Stomach (tissue), 9 donors: ENCODE results near the gene EPB41L1. TPM values are rescaled to one million over a fixed set of nuclear protein-coding genes. Genes with fewer than 3 reads are reported as not detected.

Experiments used
- DNase-seq, 2 donors: peaks; one replicate each; pipeline versions ENCODE4 v3.0.0 to v3.0.0-alpha.2; 2013 to 2019
- H3K27ac ChIP-seq, 5 donors: fragments of 200-600 bp in 4 of 5; sonication (generic) in 4 of 5; one replicate each; pipeline ENCODE4 v1.5.1; 2013 to 2019; ENCODE audit warnings: mild to moderate bottlenecking in 1 of 5, moderate library complexity in 1 of 5
- H3K27me3 ChIP-seq, 3 donors: fragments of 200-600 bp; sonication (generic); one replicate each; pipeline ENCODE4 v1.5.1; 2017 to 2019; ENCODE audit warnings: mixed run types in 1 of 3
- H3K36me3 ChIP-seq, 4 donors: fragments of 200-600 bp; sonication (generic); 1 replicate in 3 of 4; 2 replicates in 1 of 4; pipeline ENCODE4 v1.5.1; 2016 to 2019
- H3K4me1 ChIP-seq, 4 donors: fragments of 200-600 bp; sonication (generic); one replicate each; pipeline ENCODE4 v1.5.1; 2016 to 2019
- H3K4me3 ChIP-seq, 4 donors: fragments of 200-600 bp; sonication (generic) in 3 of 4; one replicate each; pipeline ENCODE4 v1.5.1; 2016 to 2019; ENCODE audit warnings: mild to moderate bottlenecking in 1 of 4
- H3K9me3 ChIP-seq, 4 donors: fragments of 200-600 bp; sonication (generic); one replicate each; pipeline ENCODE4 v1.5.1; 2016 to 2019
- EP300 ChIP-seq: sonication (generic); formaldehyde crosslinking; IDR thresholded peaks from one replicate; pipeline ENCODE4 v1.6.1; 2017; ENCODE audit warnings: antibody characterized with exemption
- POLR2A ChIP-seq, 4 donors: fragments of 450-650 bp; IDR thresholded peaks; one replicate each; pipeline ENCODE4 v1.6.1; 2016; ENCODE audit warnings: antibody characterized with exemption in 4 of 4, control low read depth in 2 of 4, mild to moderate bottlenecking in 1 of 4, moderate library complexity in 1 of 4
- POLR2AphosphoS5 ChIP-seq, 3 donors: sonication (generic); formaldehyde crosslinking; IDR thresholded peaks; one replicate each; pipeline ENCODE4 v1.6.1; 2016; ENCODE audit warnings: antibody characterized with exemption in 3 of 3
- WGBS, 5 donors: extraction: QIAGEN DNeasy Blood & Tissue Kit in 3 of 5; methylation state at CpG; one replicate each; pipeline versions ENCODE4 v1.1.5 to v1.1.7; 2013 to 2018; 5-methylcytosine and 5-hydroxymethylcytosine counted together
- intact Hi-C: fragments of 100-400 bp; cut with DNase I; formaldehyde crosslinking; loops from one replicate; pipeline ENCODE4 v1.15.1; 2023; ENCODE audit warnings: low total_unique reads
- polyA plus RNA-seq, 3 donors: library from polyadenylated mRNA; stranded (reverse); fragments of 200-250 nt; gene quantifications; one replicate each; pipeline ENCODE4 v1.2.3, GENCODE V29; 2013
- total RNA-seq, 5 donors: library from RNA; depleted of rRNA; stranded (reverse); fragments of >200 nt; gene quantifications; one replicate each; pipeline versions ENCODE4 v1.1.0 to v1.2.3, GENCODE V29; 2014 to 2016
- TF ChIP-seq, protein P1 (sequence below), 7 experiments: fragments of 450-650 bp in 4 of 7; fragments of 200-600 bp in 3 of 7; sonication (generic) in 3 of 7; IDR thresholded peaks; one replicate each; pipeline ENCODE4 v1.5.1; 2016 to 2019; ENCODE audit warnings: antibody characterized with exemption in 7 of 7, control low read depth in 2 of 7, mild to moderate bottlenecking in 1 of 7
- donor health status: healthy with polysubstance abuse.
- donor health status: Bipolar disorder and iron deficiency.
- donor health status: healthy.

EPB41L1 gene
- total and polyA plus RNA-seq, 8 donors: 25.9 to 271 (median 40.4) TPM

DNA sequence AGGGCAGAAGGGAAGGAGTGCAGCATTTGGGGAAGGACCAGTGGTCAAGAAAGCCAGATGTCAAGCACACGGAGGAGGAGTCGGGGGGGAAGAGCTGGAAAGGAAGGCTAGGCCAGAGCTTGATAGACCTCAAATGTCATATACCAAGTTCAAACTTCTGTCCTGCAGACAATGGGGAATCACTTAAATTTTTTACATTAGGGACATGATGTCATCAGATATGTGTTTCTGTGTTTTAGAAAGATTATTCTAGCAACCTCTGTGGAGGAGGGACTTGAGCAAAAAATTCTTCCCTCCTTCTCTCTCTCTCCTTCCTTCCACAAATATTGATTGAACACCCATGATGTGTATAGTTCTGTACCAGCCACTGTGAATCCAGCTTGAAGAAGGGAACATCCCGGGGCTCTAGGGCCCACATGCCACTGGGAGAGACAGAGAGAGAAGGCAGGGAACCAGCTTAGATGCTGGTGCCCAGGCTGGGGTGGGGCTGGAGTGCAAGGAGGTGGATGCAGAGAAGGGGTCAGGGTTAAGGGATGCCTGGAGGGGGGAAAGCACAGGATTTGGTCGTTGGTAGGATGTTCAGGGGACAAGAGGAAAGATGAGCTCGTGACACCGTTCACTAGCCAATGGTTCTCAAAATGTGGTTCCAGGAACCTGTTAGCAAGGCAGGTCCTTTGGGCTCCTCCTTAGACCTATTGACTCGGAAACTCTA lies 61.9 kb downstream of the EPB41L1 start:
- TF ChIP-seq EP300 (no peak), POLR2A (IDR thresholded peaks at IDR 0.05) (no peak), POLR2AphosphoS5 (IDR thresholded peaks at IDR 0.05) (no peak)
- TF ChIP-seq, protein P1, sequence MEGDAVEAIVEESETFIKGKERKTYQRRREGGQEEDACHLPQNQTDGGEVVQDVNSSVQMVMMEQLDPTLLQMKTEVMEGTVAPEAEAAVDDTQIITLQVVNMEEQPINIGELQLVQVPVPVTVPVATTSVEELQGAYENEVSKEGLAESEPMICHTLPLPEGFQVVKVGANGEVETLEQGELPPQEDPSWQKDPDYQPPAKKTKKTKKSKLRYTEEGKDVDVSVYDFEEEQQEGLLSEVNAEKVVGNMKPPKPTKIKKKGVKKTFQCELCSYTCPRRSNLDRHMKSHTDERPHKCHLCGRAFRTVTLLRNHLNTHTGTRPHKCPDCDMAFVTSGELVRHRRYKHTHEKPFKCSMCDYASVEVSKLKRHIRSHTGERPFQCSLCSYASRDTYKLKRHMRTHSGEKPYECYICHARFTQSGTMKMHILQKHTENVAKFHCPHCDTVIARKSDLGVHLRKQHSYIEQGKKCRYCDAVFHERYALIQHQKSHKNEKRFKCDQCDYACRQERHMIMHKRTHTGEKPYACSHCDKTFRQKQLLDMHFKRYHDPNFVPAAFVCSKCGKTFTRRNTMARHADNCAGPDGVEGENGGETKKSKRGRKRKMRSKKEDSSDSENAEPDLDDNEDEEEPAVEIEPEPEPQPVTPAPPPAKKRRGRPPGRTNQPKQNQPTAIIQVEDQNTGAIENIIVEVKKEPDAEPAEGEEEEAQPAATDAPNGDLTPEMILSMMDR (IDR thresholded peaks at IDR 0.05): no peak

DNA sequence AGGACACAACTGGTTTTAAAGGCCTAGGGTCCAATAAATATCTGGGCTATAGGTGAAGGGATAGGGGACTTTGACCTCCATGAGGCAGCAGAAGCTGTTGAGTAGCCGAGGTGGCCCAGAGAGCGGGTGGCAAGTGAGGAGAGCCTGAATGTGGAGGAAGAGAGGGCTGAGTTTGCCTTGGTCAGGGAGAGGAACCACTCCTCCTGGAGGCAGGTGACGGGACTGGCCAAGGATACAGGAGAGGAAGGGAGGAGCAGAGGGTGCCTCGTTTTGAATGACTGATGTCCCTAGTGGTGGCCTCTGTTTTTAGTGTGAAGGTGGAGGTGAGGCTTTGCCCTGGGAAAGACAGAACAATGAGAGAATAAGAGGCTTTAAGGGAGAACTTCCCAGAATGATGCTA lies 62.7 kb downstream of the EPB41L1 start:
- Histone ChIP-seq H3K9me3 (no peaks in the 10 kb centered on the region), H3K27ac (no peak overlapping the region), H3K36me3 (peaks cover 31 to 98% (median 90%) of the 10 kb centered on the region in 4 donors), H3K4me1 (no peaks in the 10 kb centered on the region), H3K27me3 (no peaks in the 10 kb centered on the region), H3K4me3 (no peak overlapping the region)
- TF ChIP-seq POLR2AphosphoS5 (IDR thresholded peaks at IDR 0.05) (no peak), POLR2A (IDR thresholded peaks at IDR 0.05) (no peak), EP300 (no peak)
- TF ChIP-seq, protein P1 (IDR thresholded peaks at IDR 0.05): no peak
- intact Hi-C loops: no loop called here
- no peak for DNase-seq
- 62 to 76% (median 67%) methylated on average over 4 of the region's 4 CpGs for WGBS, 5 donors

More for the DNA sequence above, 61.9 kb downstream of the EPB41L1 start:
- Histone ChIP-seq H3K36me3 (peaks cover 26 to 98% (median 91%) of the 10 kb centered on the region in 4 donors), H3K4me3 (no peak overlapping the region), H3K4me1 (no peaks in the 10 kb centered on the region), H3K9me3 (no peaks in the 10 kb centered on the region), H3K27me3 (no peaks in the 10 kb centered on the region), H3K27ac (no peak overlapping the region)
- 72 to 81% (median 78%) methylated on average over 7 of the region's 7 CpGs for WGBS, 5 donors
- no peak for DNase-seq
- intact Hi-C loops: no loop called here

DNA sequence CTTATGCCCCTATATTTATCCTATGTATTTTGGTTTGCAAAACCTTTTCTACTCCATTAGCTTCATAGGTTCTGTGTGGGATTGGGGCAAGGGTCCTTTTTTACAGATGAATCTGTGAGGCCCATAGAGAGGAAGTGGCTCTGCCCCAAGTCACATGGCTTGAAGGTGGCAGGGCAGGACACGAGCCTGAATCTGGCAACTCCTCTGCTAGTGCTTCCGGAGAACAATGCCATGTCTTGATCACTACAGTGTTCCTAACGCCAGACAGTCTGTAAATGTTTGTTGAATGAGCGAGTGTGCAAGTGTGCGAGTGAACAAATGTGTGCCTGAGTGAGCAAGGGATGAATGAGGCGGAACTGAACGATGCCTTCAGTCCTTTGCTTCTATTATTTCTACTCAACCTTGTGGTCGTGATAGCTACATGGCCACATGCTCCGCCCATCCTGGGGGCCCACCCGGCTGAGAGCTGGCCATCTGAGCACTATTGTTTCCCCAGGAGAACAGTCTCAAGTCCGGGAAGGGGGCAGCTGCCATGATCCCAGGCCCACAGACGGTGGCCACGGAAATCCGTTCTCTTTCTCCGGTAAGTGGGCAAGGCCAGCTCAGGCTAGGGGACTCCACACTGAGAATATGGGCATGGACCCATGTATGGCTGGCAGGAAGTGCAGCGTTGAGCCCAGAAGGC lies 64.0 kb downstream of the EPB41L1 start:
- H3K4me3 ChIP-seq: no peak overlapping the region
- DNase-seq: no peak
- no peaks in the 10 kb centered on the region for H3K4me1 ChIP-seq
- no peak for TF ChIP-seq POLR2A (IDR thresholded peaks at IDR 0.05)
- TF ChIP-seq, protein P1 (IDR thresholded peaks at IDR 0.05): no peak
- no peak for TF ChIP-seq POLR2AphosphoS5 (IDR thresholded peaks at IDR 0.05)
- TF ChIP-seq EP300: no peak
- no peak overlapping the region for H3K27ac ChIP-seq
- WGBS, 5 donors: 73 to 84% (median 80%) methylated on average over 16 of the region's 16 CpGs
- no peaks in the 10 kb centered on the region for H3K27me3 ChIP-seq
- no peaks in the 10 kb centered on the region for H3K9me3 ChIP-seq
- H3K36me3 ChIP-seq: peaks cover 32 to 97% (median 90%) of the 10 kb centered on the region in 4 donors
- intact Hi-C loops: no loop called here

- Histone ChIP-seq H3K4me3 (no peak overlapping the region), H3K36me3 (peaks cover 32 to 97% (median 90%) of the 10 kb centered on the region in 4 donors), H3K27me3 (no peaks in the 10 kb centered on the region), H3K4me1 (no peaks in the 10 kb centered on the region), H3K27ac (no peak overlapping the region), H3K9me3 (no peaks in the 10 kb centered on the region)
- 87 to 95% (median 93%) methylated on average over 15 to 17 of the region's 17 CpGs for WGBS, 5 donors
- intact Hi-C loops: no loop called here
- DNase-seq: no peak
- TF ChIP-seq POLR2A (IDR thresholded peaks at IDR 0.05): no peak
- no peak for TF ChIP-seq POLR2AphosphoS5 (IDR thresholded peaks at IDR 0.05)
- no peak for TF ChIP-seq EP300
- TF ChIP-seq, protein P1 (IDR thresholded peaks at IDR 0.05): no peak
Observed at GRCh38 chr20:36219671-36220220, 65.2 kb downstream of the EPB41L1 start.
